Endothelial cell of umbilical vein (primary cell): Measurements from ENCODE around the gene TMSB10. TPM values are rescaled to one million over a fixed set of nuclear protein-coding genes. Genes with fewer than 3 reads are reported as not detected.

Experiments used
- BruUV-seq: library from RNA; stranded (reverse); fragments of 400-500 nt; replicated peaks from 2 replicates; lab custom pipeline; 2021; lab: Mats Ljungman, UMichigan
- CTCF ChIA-PET: fragments of 300-600, 350-600 bp; sonication (Branson Sonifier 250); formaldehyde crosslinking; loops from one replicate; lab custom pipeline; 2021; ENCODE audit warnings: antibody characterized with exemption, inconsistent platforms; lab: Charles Lee
- POLR2A ChIA-PET: fragments of 300-600, 350-600 bp; sonication (Branson Sonifier 250); formaldehyde crosslinking; loops from one replicate; lab custom pipeline; 2021; ENCODE audit warnings: antibody characterized with exemption, inconsistent platforms; lab: Charles Lee
- DNase-seq: peaks from one replicate; pipeline ENCODE4 v3.0.0-alpha.2; 2011; ENCODE audit warnings: low read depth, low spot score
- FAIRE-seq: peaks from 2 replicates; lab custom pipeline; 2011; peaks lifted over from hg19 to GRCh38; lab: Jason Lieb, UNC
- H2AFZ ChIP-seq: 2 replicates; pipeline ENCODE4 v1.6.0; 2012; ENCODE audit warnings: low read depth, low read length, control low read depth, inconsistent platforms
- H3K27ac ChIP-seq: 2 replicates; pipeline ENCODE4 v1.5.1; 2011; ENCODE audit warnings: low read depth, mild to moderate bottlenecking, control low read depth, low read length, moderate library complexity; ENCODE audit not compliant: insufficient read depth
- H3K27me3 ChIP-seq, 2 experiments: 2 replicates each; pipeline versions ENCODE4 v1.6.0 to v1.6.1; 2011; ENCODE audit warnings: low read length in 2 of 2, mixed read lengths in 1 of 2; ENCODE audit not compliant: control insufficient read depth in 2 of 2, insufficient read depth in 2 of 2
- H3K36me3 ChIP-seq, 2 experiments: 2 replicates in 1 of 2; 3 replicates in 1 of 2; pipeline ENCODE4 v1.5.1; 2011; ENCODE audit warnings: low read length in 2 of 2, mild to moderate bottlenecking in 1 of 2, moderate library complexity in 1 of 2; ENCODE audit not compliant: control insufficient read depth in 2 of 2, insufficient read depth in 2 of 2; ENCODE audit errors: extremely low read depth in 1 of 2
- H3K4me1 ChIP-seq: 3 replicates; pipeline ENCODE4 v1.5.1; 2011; ENCODE audit warnings: mild to moderate bottlenecking, low read length; ENCODE audit not compliant: control insufficient read depth, insufficient read depth; ENCODE audit errors: extremely low read depth
- H3K4me2 ChIP-seq: 2 replicates; pipeline ENCODE4 v1.6.1; 2011; ENCODE audit warnings: low read length, control low read depth, mixed read lengths; ENCODE audit not compliant: insufficient read depth
- H3K4me3 ChIP-seq, 3 experiments: fragments of 200-600 bp in 1 of 3; sonication (generic), shearing (Covaris generic) in 1 of 3; replicated peaks in 1 of 3; 2 replicates each; pipeline ENCODE4 v1.5.1; 2011 to 2016; ENCODE audit warnings: control low read depth in 3 of 3, low read length in 3 of 3, mild to moderate bottlenecking in 2 of 3, inconsistent platforms in 1 of 3, low read depth in 1 of 3, moderate library complexity in 1 of 3; ENCODE audit not compliant: insufficient read depth in 1 of 3
- H3K79me2 ChIP-seq: 2 replicates; pipeline ENCODE4 v1.6.0; 2012; ENCODE audit warnings: low read length, inconsistent platforms; ENCODE audit not compliant: control insufficient read depth, insufficient read depth
- H3K9ac ChIP-seq: replicated peaks from 2 replicates; pipeline ENCODE3; 2011; ENCODE audit warnings: low read length, control low read depth; ENCODE audit not compliant: insufficient read depth; ENCODE audit errors: extremely low read depth
- H3K9me1 ChIP-seq: replicated peaks from 3 replicates; pipeline ENCODE4 v1.6.0; 2011; ENCODE audit warnings: mild to moderate bottlenecking, low read length; ENCODE audit not compliant: control insufficient read depth, insufficient read depth; ENCODE audit errors: extremely low read depth
- H3K9me3 ChIP-seq: replicated peaks from 2 replicates; pipeline ENCODE4 v1.5.1; 2012; ENCODE audit warnings: low read length, inconsistent platforms; ENCODE audit not compliant: control insufficient read depth, insufficient read depth
- H4K20me1 ChIP-seq: replicated peaks from 2 replicates; pipeline ENCODE3; 2011; ENCODE audit warnings: mild to moderate bottlenecking, low read length; ENCODE audit not compliant: control insufficient read depth, insufficient read depth; ENCODE audit errors: extremely low read depth
- CTCF ChIP-seq, 2 donors: IDR thresholded peaks; 1 replicate in 1 of 2; 2 replicates in 1 of 2; pipeline ENCODE4 v1.5.1; 2011; ENCODE audit warnings: low read length in 2 of 2, mild to moderate bottlenecking in 2 of 2, moderate library complexity in 2 of 2, control low read depth in 1 of 2, inconsistent platforms in 1 of 2, low read depth in 1 of 2; ENCODE audit not compliant: insufficient read depth in 1 of 2; ENCODE audit errors: extremely low read depth in 1 of 2
- EZH2 ChIP-seq: IDR thresholded peaks from 2 replicates; pipeline ENCODE4 v1.6.1; 2012; ENCODE audit warnings: borderline replicate concordance, low read depth, mild to moderate bottlenecking, moderate library complexity, low read length, inconsistent platforms; ENCODE audit not compliant: severe bottlenecking
- FOS ChIP-seq: IDR thresholded peaks from 2 replicates; pipeline ENCODE4 v1.6.1; 2011; ENCODE audit warnings: mild to moderate bottlenecking, low read length, moderate library complexity, borderline replicate concordance; ENCODE audit not compliant: insufficient read depth
- GATA2 ChIP-seq: IDR thresholded peaks from 2 replicates; pipeline ENCODE4 v1.7.0; 2011; ENCODE audit warnings: low read depth, mild to moderate bottlenecking, moderate library complexity, mixed read lengths, low read length; ENCODE audit not compliant: insufficient read length, insufficient read depth
- JUN ChIP-seq: IDR thresholded peaks from 2 replicates; pipeline ENCODE4 v1.6.1; 2011; ENCODE audit warnings: borderline replicate concordance, low read depth; ENCODE audit not compliant: insufficient read length, insufficient read depth
- MAX ChIP-seq: IDR thresholded peaks from 2 replicates; pipeline ENCODE4 v1.6.1; 2011; ENCODE audit not compliant: insufficient read depth, insufficient read length
- MYC ChIP-seq: IDR thresholded peaks from one replicate; pipeline ENCODE4 v1.6.1; 2011; ENCODE audit warnings: mild to moderate bottlenecking, low read depth, low read length
- POLR2A ChIP-seq: IDR thresholded peaks from 2 replicates; pipeline ENCODE4 v1.6.1; 2012; ENCODE audit warnings: low read depth, mild to moderate bottlenecking, control low read depth, low read length
- POLR2AphosphoS5 ChIP-seq: IDR thresholded peaks from 2 replicates; pipeline ENCODE4 v1.6.1; 2012; ENCODE audit warnings: low read depth, mild to moderate bottlenecking, control low read depth, low read length, moderate library complexity; ENCODE audit not compliant: insufficient read depth
- dilution Hi-C: fragments of 300-500 bp; cut with MboI; formaldehyde crosslinking; loops from one replicate; pipeline ENCODE4 v1.15.0; 2019; ENCODE audit warnings: low sequenced_read_pairs; ENCODE audit not compliant: extremely low pct_ligation_motif_present
- intact Hi-C: fragments of 100-400 bp; cut with micrococcal nuclease; formaldehyde crosslinking; loops from one replicate; pipeline ENCODE4 v1.10.0; 2022
- polyA plus RNA-seq, 4 experiments: library from polyadenylated mRNA; depleted of rRNA in 3 of 4; stranded (reverse) in 3 of 4; unstranded in 1 of 4; fragments of >200 nt; gene quantifications; 2 replicates each; pipeline versions ENCODE4 v1.2.1 to v1.2.3, GENCODE V29; 2011 to 2012; ENCODE audit warnings: missing spikeins in 1 of 4
- total RNA-seq: library from RNA; stranded (reverse); gene quantifications from 2 replicates; pipeline ENCODE4 v1.2.3, GENCODE V29; 2021

The TMSB10 gene
- total and polyA plus RNA-seq, 2 donors (not counting 3 experiments of a cell fraction or from before 2014, with no cell fraction given) = 2,774 to 4,015 TPM

GRCh38 chr2:84878459-84878858 lies 27.0 kb upstream of the TMSB10 start:
- ChIA-PET POLR2A (no interaction called here), CTCF (interaction anchor here (2.4 kb wide), 1 partner anchor 48 kb away, joined by 8 read pairs; no protein-coding TSS in a partner anchor)
- no TSS peak for BruUV-seq
- H3K4me1 ChIP-seq = peaks cover 16% of the 10 kb centered on the region
- H3K27me3 ChIP-seq = peaks cover 39 to 43% of the 10 kb centered on the region in 2 experiments
- H3K27ac ChIP-seq = no peak overlapping the region
- no peaks in the 10 kb centered on the region for H3K79me2 ChIP-seq
- DNase-seq (no peak), FAIRE-seq (no peak)
- H3K36me3 ChIP-seq = no peaks in the 10 kb centered on the region
- dilution Hi-C loops = no loop called here
- intact Hi-C loops = no loop called here
- H4K20me1 ChIP-seq = no peaks in the 10 kb centered on the region
- TF ChIP-seq JUN = no peak
- no peak for TF ChIP-seq MYC
- TF ChIP-seq POLR2AphosphoS5 = no peak
- no peak for TF ChIP-seq GATA2
- TF ChIP-seq CTCF (IDR thresholded peaks at IDR 0.05; ENCODE audit: extremely low read depth in 1 of 2, insufficient read depth in 1 of 2, low read depth in 1 of 2, low read length in 2 of 2) = no peak
- no peak for TF ChIP-seq EZH2
- no peak for TF ChIP-seq MAX
- no peak for TF ChIP-seq POLR2A
- no peak for TF ChIP-seq FOS
- no peak overlapping the region for H2AFZ ChIP-seq
- H3K4me2 ChIP-seq = no peak overlapping the region
- no peaks in the 10 kb centered on the region for H3K9me3 ChIP-seq
- H3K9me1 ChIP-seq = no peaks in the 10 kb centered on the region
- H3K9ac ChIP-seq = no peak overlapping the region
- no peak overlapping the region for H3K4me3 ChIP-seq
